Neutrophil (primary cell): Measurements from ENCODE around the gene ANKMY2.

Source experiments
- H3K27ac ChIP-seq: fragments of 200-600 bp; sonication (generic); 2 replicates; pipeline ENCODE4 v1.5.1; 2016; ENCODE audit warnings: mild to moderate bottlenecking, moderate library complexity
- H3K27me3 ChIP-seq: fragments of 200-600 bp; sonication (generic); 2 replicates; pipeline ENCODE4 v1.6.0; 2016; ENCODE audit warnings: mild to moderate bottlenecking
- H3K36me3 ChIP-seq: fragments of 200-600 bp; sonication (generic); 2 replicates; pipeline ENCODE4 v1.5.1; 2017
- H3K4me1 ChIP-seq, 2 experiments: fragments of 200-600 bp in 1 of 2; sonication (generic) in 1 of 2; 1 replicate in 1 of 2; 2 replicates in 1 of 2; pipeline versions ENCODE4 v1.5.1 to v1.6.1; 2013 to 2016; ENCODE audit warnings: low read depth in 1 of 2, low read length in 1 of 2, mild to moderate bottlenecking in 1 of 2, moderate library complexity in 1 of 2; ENCODE audit not compliant: control insufficient read depth in 1 of 2, insufficient read depth in 1 of 2
- H3K4me3 ChIP-seq, 2 experiments: fragments of 200-600 bp in 1 of 2; sonication (generic) in 1 of 2; 1 replicate in 1 of 2; 2 replicates in 1 of 2; pipeline ENCODE4 v1.5.1; 2013 to 2016; ENCODE audit warnings: low read depth in 1 of 2, low read length in 1 of 2, mild to moderate bottlenecking in 1 of 2, moderate library complexity in 1 of 2
- H3K9me3 ChIP-seq: fragments of 200-600 bp; sonication (generic); 2 replicates; pipeline ENCODE4 v1.5.1; 2016
- TF ChIP-seq, protein P1 (sequence below): fragments of 200-600 bp; sonication (generic); IDR thresholded peaks from 2 replicates; pipeline ENCODE4 v1.5.1; 2016; ENCODE audit warnings: antibody characterized with exemption

ANKMY2 gene

DNA sequence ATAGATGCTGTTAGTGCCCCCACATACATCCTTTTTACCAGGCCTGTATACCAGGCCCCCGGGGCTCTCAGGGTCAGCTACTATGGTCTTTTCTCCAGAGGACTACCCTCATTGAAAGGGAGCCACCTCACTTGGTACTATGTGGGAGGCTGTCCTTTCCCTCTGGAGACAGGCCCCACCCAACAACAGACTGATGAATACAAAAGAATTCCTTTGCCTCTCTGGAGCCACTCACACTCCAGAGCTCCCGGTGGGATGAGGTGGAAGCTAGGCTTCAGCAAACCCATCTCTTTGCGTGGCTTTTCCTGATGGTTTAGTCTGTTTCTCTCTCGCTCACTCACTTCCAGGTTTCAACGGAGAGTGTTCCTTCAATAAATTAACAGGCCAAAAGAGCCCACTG is 30.3 kb downstream of the ANKMY2 start:
- no peak overlapping the region for H3K4me3 ChIP-seq
- TF ChIP-seq, protein P1, sequence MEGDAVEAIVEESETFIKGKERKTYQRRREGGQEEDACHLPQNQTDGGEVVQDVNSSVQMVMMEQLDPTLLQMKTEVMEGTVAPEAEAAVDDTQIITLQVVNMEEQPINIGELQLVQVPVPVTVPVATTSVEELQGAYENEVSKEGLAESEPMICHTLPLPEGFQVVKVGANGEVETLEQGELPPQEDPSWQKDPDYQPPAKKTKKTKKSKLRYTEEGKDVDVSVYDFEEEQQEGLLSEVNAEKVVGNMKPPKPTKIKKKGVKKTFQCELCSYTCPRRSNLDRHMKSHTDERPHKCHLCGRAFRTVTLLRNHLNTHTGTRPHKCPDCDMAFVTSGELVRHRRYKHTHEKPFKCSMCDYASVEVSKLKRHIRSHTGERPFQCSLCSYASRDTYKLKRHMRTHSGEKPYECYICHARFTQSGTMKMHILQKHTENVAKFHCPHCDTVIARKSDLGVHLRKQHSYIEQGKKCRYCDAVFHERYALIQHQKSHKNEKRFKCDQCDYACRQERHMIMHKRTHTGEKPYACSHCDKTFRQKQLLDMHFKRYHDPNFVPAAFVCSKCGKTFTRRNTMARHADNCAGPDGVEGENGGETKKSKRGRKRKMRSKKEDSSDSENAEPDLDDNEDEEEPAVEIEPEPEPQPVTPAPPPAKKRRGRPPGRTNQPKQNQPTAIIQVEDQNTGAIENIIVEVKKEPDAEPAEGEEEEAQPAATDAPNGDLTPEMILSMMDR = no peak
- peaks cover 8 to 22% of the 10 kb centered on the region in 2 experiments for H3K4me1 ChIP-seq
- no peak overlapping the region for H3K27ac ChIP-seq
- H3K9me3 ChIP-seq = no peaks in the 10 kb centered on the region
- peaks cover 5% of the 10 kb centered on the region for H3K36me3 ChIP-seq
- no peaks in the 10 kb centered on the region for H3K27me3 ChIP-seq

DNA sequence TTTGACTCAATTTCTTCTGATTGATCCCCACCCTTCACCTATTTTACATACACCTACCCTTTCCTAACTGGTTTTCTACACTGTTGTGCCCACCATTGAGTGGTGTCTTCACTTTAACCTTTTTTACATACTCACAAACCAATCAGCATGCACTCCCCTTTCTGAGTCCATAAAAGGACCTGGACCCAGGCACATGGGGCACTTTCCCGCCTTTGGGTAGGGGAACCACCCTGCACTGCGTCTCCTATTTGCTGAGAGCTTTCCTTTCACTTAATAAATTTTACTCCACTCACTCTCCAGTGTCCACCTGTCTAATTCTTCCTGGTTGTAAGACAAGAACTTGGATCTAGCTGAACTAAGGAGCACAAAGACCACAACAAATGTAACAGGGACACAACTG is 33.8 kb downstream of the ANKMY2 start:
- H3K36me3 ChIP-seq = peaks cover 9% of the 10 kb centered on the region
- no peak overlapping the region for H3K27ac ChIP-seq
- TF ChIP-seq, protein P1 = no peak
- no peaks in the 10 kb centered on the region for H3K27me3 ChIP-seq
- H3K4me3 ChIP-seq = no peak overlapping the region
- peaks cover 22 to 37% of the 10 kb centered on the region in 2 experiments for H3K4me1 ChIP-seq
- H3K9me3 ChIP-seq = no peaks in the 10 kb centered on the region

DNA sequence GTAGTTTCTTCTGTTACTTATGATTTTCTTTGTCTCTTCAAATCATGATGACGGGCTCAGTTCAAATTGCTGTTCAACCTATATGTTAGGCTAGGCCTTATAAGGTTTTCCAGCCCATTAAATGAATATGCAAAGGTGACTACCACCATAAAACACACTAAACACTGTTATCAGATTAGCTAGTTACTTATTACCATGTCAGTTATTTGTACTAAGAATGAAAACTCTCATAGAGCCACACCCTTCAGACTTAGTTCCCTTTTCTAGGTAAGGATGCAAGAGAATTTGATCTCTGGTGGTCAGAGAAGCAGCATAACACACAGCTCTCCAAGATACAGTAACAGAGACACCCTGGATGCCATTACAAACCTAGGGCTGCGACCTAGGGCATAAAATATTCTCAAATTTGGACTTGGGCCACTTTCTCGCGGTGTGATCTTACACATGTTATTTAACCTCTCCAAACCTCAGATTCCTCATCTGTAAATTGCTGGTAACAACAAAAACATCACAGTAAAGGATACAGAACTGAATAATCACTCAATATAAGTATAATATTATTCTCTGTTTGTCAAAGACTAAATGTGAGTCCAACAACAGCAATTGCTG is 35.6 kb downstream of the ANKMY2 start:
- no peak overlapping the region for H3K27ac ChIP-seq
- TF ChIP-seq, protein P1 = no peak
- peaks cover 22 to 37% of the 10 kb centered on the region in 2 experiments for H3K4me1 ChIP-seq
- H3K27me3 ChIP-seq = no peaks in the 10 kb centered on the region
- H3K36me3 ChIP-seq = peaks cover 13% of the 10 kb centered on the region
- H3K9me3 ChIP-seq = no peaks in the 10 kb centered on the region
- no peak overlapping the region for H3K4me3 ChIP-seq

DNA sequence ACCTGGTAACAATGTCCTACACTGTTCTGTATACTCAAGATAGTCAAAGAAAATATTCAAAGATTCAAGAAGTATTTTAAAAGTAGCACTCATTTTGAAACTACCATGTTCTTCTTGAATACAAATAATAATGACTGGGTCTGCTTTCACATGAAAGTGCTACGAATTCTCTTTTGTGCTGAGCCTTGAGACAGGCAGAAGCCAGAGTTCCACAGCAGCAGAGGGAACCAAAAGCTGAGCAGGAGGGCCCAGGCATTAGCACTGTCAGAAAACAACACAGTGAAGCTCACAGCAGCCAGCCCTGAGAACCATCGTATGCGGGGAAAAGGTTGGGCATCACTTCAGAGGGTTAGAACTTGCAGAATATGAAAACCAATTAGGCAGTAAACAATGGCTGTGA is 38.9 kb downstream of the ANKMY2 start:
- peaks cover 13 to 15% of the 10 kb centered on the region in 2 experiments for H3K4me1 ChIP-seq
- H3K36me3 ChIP-seq = peaks cover 42% of the 10 kb centered on the region
- no peaks in the 10 kb centered on the region for H3K9me3 ChIP-seq
- no peaks in the 10 kb centered on the region for H3K27me3 ChIP-seq
- H3K27ac ChIP-seq = no peak overlapping the region
- no peak overlapping the region for H3K4me3 ChIP-seq
- TF ChIP-seq, protein P1 = no peak

DNA sequence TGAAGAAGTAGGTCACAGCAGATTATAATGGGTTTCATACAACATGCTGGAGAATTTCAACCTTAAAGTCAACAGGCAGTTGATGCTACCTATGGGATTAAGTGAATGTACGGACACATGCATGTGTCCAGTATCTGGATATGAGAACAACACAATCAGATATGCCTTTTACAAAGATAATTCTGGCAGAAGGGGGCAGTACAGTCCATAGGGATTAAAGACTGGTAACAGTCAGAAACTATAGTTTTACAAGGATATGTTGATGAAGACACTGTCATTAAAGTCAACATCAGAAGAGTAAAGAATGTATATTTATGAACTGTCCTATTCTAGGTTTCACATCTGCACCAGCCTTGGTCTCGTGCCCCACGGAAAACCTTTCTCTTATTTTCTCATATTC is 41.5 kb downstream of the ANKMY2 start:
- Histone ChIP-seq H3K4me1 (peaks cover 2 to 3% of the 10 kb centered on the region in 2 experiments), H3K9me3 (no peaks in the 10 kb centered on the region), H3K4me3 (no peak overlapping the region), H3K27ac (no peak overlapping the region), H3K27me3 (no peaks in the 10 kb centered on the region), H3K36me3 (peaks cover 68% of the 10 kb centered on the region)
- TF ChIP-seq, protein P1 = no peak
